Esophagus squamous epithelium (tissue), 5 donors: ENCODE data around the gene PTX3. TPM values are rescaled to one million over a fixed set of nuclear protein-coding genes. Genes with fewer than 3 reads are reported as not detected.

ENCODE experiments used
- DNase-seq: peaks from one replicate; lab custom pipeline; 2025; lab: John Stamatoyannopoulos, UW
- H3K27ac ChIP-seq, 4 donors: fragments of 200-600 bp; sonication (generic); one replicate each; pipeline ENCODE4 v1.5.1; 2016 to 2019; ENCODE audit warnings: mild to moderate bottlenecking in 1 of 4
- H3K27me3 ChIP-seq, 4 donors: fragments of 200-600 bp; sonication (generic); 1 replicate in 3 of 4; 2 replicates in 1 of 4; pipeline versions ENCODE4 v1.5.1 to v1.6.0; 2017 to 2021; ENCODE audit warnings: antibody characterized with exemption in 1 of 4
- H3K36me3 ChIP-seq, 3 donors: fragments of 200-600 bp; sonication (generic); one replicate each; pipeline ENCODE4 v1.5.1; 2016 to 2019
- H3K4me1 ChIP-seq, 3 donors: fragments of 200-600 bp; sonication (generic); one replicate each; pipeline ENCODE4 v1.5.1; 2017 to 2019
- H3K4me3 ChIP-seq, 4 donors: fragments of 200-600 bp; sonication (generic); 1 replicate in 3 of 4; 2 replicates in 1 of 4; pipeline ENCODE4 v1.5.1; 2016 to 2019; ENCODE audit warnings: mild to moderate bottlenecking in 2 of 4, moderate library complexity in 1 of 4
- H3K9me3 ChIP-seq, 3 donors: fragments of 200-600 bp; sonication (generic); one replicate each; pipeline ENCODE4 v1.5.1; 2016 to 2019
- CTCF ChIP-seq, 6 experiments: fragments of 450-650 bp in 4 of 6; fragments of 200-600 bp in 2 of 6; sonication (generic) in 2 of 6; IDR thresholded peaks; one replicate each; pipeline ENCODE4 v1.5.1; 2016 to 2019; ENCODE audit warnings: antibody characterized with exemption in 6 of 6, mild to moderate bottlenecking in 4 of 6, moderate library complexity in 4 of 6
- POLR2A ChIP-seq, 4 donors: fragments of 450-650 bp; IDR thresholded peaks; one replicate each; pipeline ENCODE4 v1.6.1; 2017; ENCODE audit warnings: antibody characterized with exemption in 4 of 4, mild to moderate bottlenecking in 4 of 4, moderate library complexity in 3 of 4
- WGBS, 2 donors: methylation state at CpG; one replicate each; pipeline ENCODE4 v1.1.5; 2018; 5-methylcytosine and 5-hydroxymethylcytosine counted together
- intact Hi-C: fragments of 100-400 bp; cut with DNase I; formaldehyde crosslinking; loops from one replicate; pipeline ENCODE4 v1.15.0; 2022
- total RNA-seq, 4 donors: library from RNA; depleted of rRNA; stranded (reverse); fragments of >200 nt; gene quantifications; one replicate each; pipeline ENCODE4 v1.1.0, GENCODE V29; 2016
- donor health status: DM: yes; HTN: yes; CAD: no.

PTX3 gene
- total RNA-seq, 4 donors from 2014 or later: 0.57 to 2.3 (median 1.7) TPM; not detected in 1

- Histone ChIP-seq H3K9me3 (no peaks in the 10 kb centered on the region), H3K4me3 (no peak overlapping the region), H3K27ac (no peak overlapping the region), H3K27me3 (no peaks in the 10 kb centered on the region), H3K4me1 (no peaks in the 10 kb centered on the region), H3K36me3 (no peaks in the 10 kb centered on the region)
- intact Hi-C loops: no loop called here
- DNase-seq: no peak
- TF ChIP-seq CTCF (IDR thresholded peaks at IDR 0.05) (no peak), POLR2A (IDR thresholded peaks at IDR 0.05) (no peak)
- WGBS, 2 donors: 83 to 85% methylated on average over 4 of the region's 4 CpGs
Observed at GRCh38 chr3:157392104-157392503, 44.5 kb upstream of the PTX3 start.

GRCh38 chr3:157393113-157393512 is 43.5 kb upstream of the PTX3 start:
- no peaks in the 10 kb centered on the region for H3K9me3 ChIP-seq
- H3K4me3 ChIP-seq: no peak overlapping the region
- intact Hi-C loops: no loop called here
- no peaks in the 10 kb centered on the region for H3K27me3 ChIP-seq
- DNase-seq: no peak
- H3K36me3 ChIP-seq: no peaks in the 10 kb centered on the region
- TF ChIP-seq POLR2A (IDR thresholded peaks at IDR 0.05) (no peak), CTCF (IDR thresholded peaks at IDR 0.05) (no peak)
- no peak overlapping the region for H3K27ac ChIP-seq
- no peaks in the 10 kb centered on the region for H3K4me1 ChIP-seq

GRCh38 chr3:157394411-157394810 is 42.2 kb upstream of the PTX3 start:
- TF ChIP-seq CTCF (IDR thresholded peaks at IDR 0.05): no peak
- no peaks in the 10 kb centered on the region for H3K36me3 ChIP-seq
- no peak overlapping the region for H3K27ac ChIP-seq
- 42 to 53% methylated on average over 1 of the region's 1 CpG for WGBS, 2 donors
- no peaks in the 10 kb centered on the region for H3K4me1 ChIP-seq
- no peak overlapping the region for H3K4me3 ChIP-seq
- no peaks in the 10 kb centered on the region for H3K9me3 ChIP-seq
- intact Hi-C loops: no loop called here
- DNase-seq: no peak
- no peaks in the 10 kb centered on the region for H3K27me3 ChIP-seq

GRCh38 chr3:157398598-157398997 is 38.1 kb upstream of the PTX3 start:
- H3K9me3 ChIP-seq: no peaks in the 10 kb centered on the region
- H3K4me1 ChIP-seq: no peaks in the 10 kb centered on the region
- no peaks in the 10 kb centered on the region for H3K27me3 ChIP-seq
- no peak overlapping the region for H3K27ac ChIP-seq
- TF ChIP-seq POLR2A (IDR thresholded peaks at IDR 0.05) (no peak), CTCF (IDR thresholded peaks at IDR 0.05) (no peak)
- DNase-seq: no peak
- intact Hi-C loops: no loop called here
- 70% methylated on average over 3 of the region's 3 CpGs for WGBS, 2 donors
- H3K4me3 ChIP-seq: no peak overlapping the region
- H3K36me3 ChIP-seq: no peaks in the 10 kb centered on the region

- H3K4me1 ChIP-seq: no peaks in the 10 kb centered on the region
- no peaks in the 10 kb centered on the region for H3K36me3 ChIP-seq
- TF ChIP-seq POLR2A (IDR thresholded peaks at IDR 0.05) (no peak), CTCF (IDR thresholded peaks at IDR 0.05) (no peak)
- no peaks in the 10 kb centered on the region for H3K27me3 ChIP-seq
- H3K27ac ChIP-seq: no peak overlapping the region
- intact Hi-C loops: no loop called here
- no peak for DNase-seq
- H3K9me3 ChIP-seq: no peaks in the 10 kb centered on the region
- H3K4me3 ChIP-seq: no peak overlapping the region
- WGBS, 2 donors: 50 to 53% methylated on average over 1 of the region's 1 CpG
Observed at GRCh38 chr3:157404381-157404780, 32.3 kb upstream of the PTX3 start.
